Activated naive CD4-positive, alpha-beta T cell treated with anti-CD3 and anti-CD28 coated beads, Interleukin-2, amount 10 ng/mL, durations not matched to agents 7 days and 5 days (primary cell): ENCODE measurements around the gene CDH5.
"Not testable (repeated sequence)": the region's sequence is repeated elsewhere in the genome, so short reads cannot be mapped to it uniquely, and the experiment has no call there.

ENCODE experiments used
- CTCF ChIA-PET: fragments of 350-600 bp; sonication (Branson Sonifier 250); formaldehyde crosslinking; loops from one replicate; lab custom pipeline; 2021; ENCODE audit warnings: antibody characterized with exemption; lab: Charles Lee
- DNase-seq: peaks from one replicate; pipeline ENCODE4 v3.0.0-alpha.2; 2020
- H3K27ac Mint-ChIP-seq: one replicate; pipeline ENCODE4 v1.8.0; 2021; ENCODE audit warnings: mild to moderate bottlenecking, moderate library complexity, mixed read lengths
- H3K27me3 Mint-ChIP-seq: one replicate; pipeline ENCODE4 v1.8.0; 2021; ENCODE audit warnings: mild to moderate bottlenecking, mixed read lengths
- H3K36me3 Mint-ChIP-seq: one replicate; pipeline ENCODE4 v1.8.0; 2021; ENCODE audit warnings: mixed read lengths
- H3K4me1 Mint-ChIP-seq: one replicate; pipeline ENCODE4 v1.8.0; 2021; ENCODE audit warnings: mixed read lengths
- H3K4me3 Mint-ChIP-seq: one replicate; pipeline ENCODE4 v1.8.0; 2021; ENCODE audit warnings: mild to moderate bottlenecking, moderate library complexity, mixed read lengths
- H3K9me3 Mint-ChIP-seq: one replicate; pipeline ENCODE4 v1.8.0; 2021; ENCODE audit warnings: mixed read lengths

CDH5 gene

GRCh38 chr16:66443269-66443652 is 76.8 kb downstream of the CDH5 start:
- H3K9me3 Mint-ChIP-seq = no peaks in the 10 kb centered on the region
- no peak overlapping the region for H3K4me3 Mint-ChIP-seq
- no peaks in the 10 kb centered on the region for H3K4me1 Mint-ChIP-seq
- peaks cover 82% of the 10 kb centered on the region for H3K27me3 Mint-ChIP-seq
- H3K27ac Mint-ChIP-seq = no peak overlapping the region
- no peak for DNase-seq
- CTCF ChIA-PET = no interaction called here
- no peaks in the 10 kb centered on the region for H3K36me3 Mint-ChIP-seq

GRCh38 chr16:66444049-66444481 is 77.6 kb downstream of the CDH5 start:
- Mint-ChIP-seq H3K27me3 (peaks cover 78% of the 10 kb centered on the region), H3K27ac (no peak overlapping the region), H3K4me1 (no peaks in the 10 kb centered on the region), H3K36me3 (no peaks in the 10 kb centered on the region), H3K9me3 (no peaks in the 10 kb centered on the region), H3K4me3 (no peak overlapping the region)
- CTCF ChIA-PET = no interaction called here
- DNase-seq = no peak

GRCh38 chr16:66446737-66447136 is 80.2 kb downstream of the CDH5 start:
- Mint-ChIP-seq H3K4me3 (no peak overlapping the region), H3K36me3 (no peaks in the 10 kb centered on the region), H3K27ac (no peak overlapping the region)

GRCh38 chr16:66447491-66447890 is 81.0 kb downstream of the CDH5 start:
- no peak overlapping the region for H3K4me3 Mint-ChIP-seq
- no peak overlapping the region for H3K27ac Mint-ChIP-seq
- CTCF ChIA-PET = interaction anchor here (0.8 kb wide), 1 partner anchor 29 kb away, joined by 4 read pairs; no protein-coding TSS in a partner anchor
- no peaks in the 10 kb centered on the region for H3K36me3 Mint-ChIP-seq
- no peaks in the 10 kb centered on the region for H3K4me1 Mint-ChIP-seq
- H3K27me3 Mint-ChIP-seq = peaks cover 59% of the 10 kb centered on the region
- H3K9me3 Mint-ChIP-seq = no peaks in the 10 kb centered on the region
- DNase-seq = no peak

More at GRCh38 chr16:66446737-66447136, 80.2 kb downstream of the CDH5 start:
- Mint-ChIP-seq H3K27me3 (peaks cover 63% of the 10 kb centered on the region), H3K4me1 (no peaks in the 10 kb centered on the region), H3K9me3 (no peaks in the 10 kb centered on the region)
- no peak for DNase-seq
- CTCF ChIA-PET = interaction anchor here (0.8 kb wide), 1 partner anchor 29 kb away, joined by 4 read pairs; no protein-coding TSS in a partner anchor

- Mint-ChIP-seq H3K4me1 (peaks cover 11% of the 10 kb centered on the region), H3K27me3 (peaks cover 25% of the 10 kb centered on the region), H3K36me3 (no peaks in the 10 kb centered on the region), H3K27ac (no peak overlapping the region), H3K9me3 (no peaks in the 10 kb centered on the region), H3K4me3 (no peak overlapping the region)
- no peak for DNase-seq
- CTCF ChIA-PET = no interaction called here
Measured at GRCh38 chr16:66451548-66451947, 85.1 kb downstream of the CDH5 start.

GRCh38 chr16:66453230-66453629 is 86.7 kb downstream of the CDH5 start:
- DNase-seq, H3K36me3 Mint-ChIP-seq, H3K4me3 Mint-ChIP-seq, CTCF ChIA-PET, H3K27ac Mint-ChIP-seq, H3K9me3 Mint-ChIP-seq: not testable (repeated sequence)
- Mint-ChIP-seq H3K4me1 (peaks cover 11% of the 10 kb centered on the region), H3K27me3 (peaks cover 22% of the 10 kb centered on the region)
